Astrocyte (in vitro differentiated cells and primary cell): Measurements from ENCODE around the gene MAP3K10.

Source experiments
- EZH2 ChIP-seq: IDR thresholded peaks from 2 replicates; pipeline ENCODE4 v1.6.1; 2012; ENCODE audit warnings: mild to moderate bottlenecking, low read length, inconsistent platforms; ENCODE audit not compliant: insufficient read depth
- TF ChIP-seq, protein P1 (sequence below): IDR thresholded peaks from 2 replicates; pipeline ENCODE4 v1.5.1; 2011; ENCODE audit warnings: low read depth, mild to moderate bottlenecking, inconsistent platforms, low read length, moderate library complexity; ENCODE audit not compliant: insufficient read depth

- no peak for TF ChIP-seq EZH2
- TF ChIP-seq, protein P1, sequence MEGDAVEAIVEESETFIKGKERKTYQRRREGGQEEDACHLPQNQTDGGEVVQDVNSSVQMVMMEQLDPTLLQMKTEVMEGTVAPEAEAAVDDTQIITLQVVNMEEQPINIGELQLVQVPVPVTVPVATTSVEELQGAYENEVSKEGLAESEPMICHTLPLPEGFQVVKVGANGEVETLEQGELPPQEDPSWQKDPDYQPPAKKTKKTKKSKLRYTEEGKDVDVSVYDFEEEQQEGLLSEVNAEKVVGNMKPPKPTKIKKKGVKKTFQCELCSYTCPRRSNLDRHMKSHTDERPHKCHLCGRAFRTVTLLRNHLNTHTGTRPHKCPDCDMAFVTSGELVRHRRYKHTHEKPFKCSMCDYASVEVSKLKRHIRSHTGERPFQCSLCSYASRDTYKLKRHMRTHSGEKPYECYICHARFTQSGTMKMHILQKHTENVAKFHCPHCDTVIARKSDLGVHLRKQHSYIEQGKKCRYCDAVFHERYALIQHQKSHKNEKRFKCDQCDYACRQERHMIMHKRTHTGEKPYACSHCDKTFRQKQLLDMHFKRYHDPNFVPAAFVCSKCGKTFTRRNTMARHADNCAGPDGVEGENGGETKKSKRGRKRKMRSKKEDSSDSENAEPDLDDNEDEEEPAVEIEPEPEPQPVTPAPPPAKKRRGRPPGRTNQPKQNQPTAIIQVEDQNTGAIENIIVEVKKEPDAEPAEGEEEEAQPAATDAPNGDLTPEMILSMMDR, result no peak
These were observed 17.1 kb upstream of the MAP3K10 start for GRCh38 chr19:40174092-40174491.
